Suppressor macrophage treated with lipopolysaccharide for 4 hours (primary cell): Measurements from ENCODE around the gene MDH1.
"Not testable (repeated sequence)": the region's sequence is repeated elsewhere in the genome, so short reads cannot be mapped to it uniquely, and the experiment has no call there.

Source experiments
- DNase-seq: peaks from one replicate; pipeline ENCODE4 v3.0.0-alpha.2; 2020

Gene MDH1

GRCh38 chr2:63588385-63589147 is at the start of gene MDH1, which contains the start of gene WDPCP:
Gene MDH1 (plus strand): TSS chr2:63588963. CDS start chr2:63589044, 81 bp downstream.
Gene WDPCP (minus strand): TSS chr2:63588477. CDS start chr2:63588271, 206 bp downstream.
- peak; percentile 98 for DNase-seq

- DNase-seq: no peak
These were observed 49.2 kb upstream of the MDH1 start for GRCh38 chr2:63539416-63540162.

DNA sequence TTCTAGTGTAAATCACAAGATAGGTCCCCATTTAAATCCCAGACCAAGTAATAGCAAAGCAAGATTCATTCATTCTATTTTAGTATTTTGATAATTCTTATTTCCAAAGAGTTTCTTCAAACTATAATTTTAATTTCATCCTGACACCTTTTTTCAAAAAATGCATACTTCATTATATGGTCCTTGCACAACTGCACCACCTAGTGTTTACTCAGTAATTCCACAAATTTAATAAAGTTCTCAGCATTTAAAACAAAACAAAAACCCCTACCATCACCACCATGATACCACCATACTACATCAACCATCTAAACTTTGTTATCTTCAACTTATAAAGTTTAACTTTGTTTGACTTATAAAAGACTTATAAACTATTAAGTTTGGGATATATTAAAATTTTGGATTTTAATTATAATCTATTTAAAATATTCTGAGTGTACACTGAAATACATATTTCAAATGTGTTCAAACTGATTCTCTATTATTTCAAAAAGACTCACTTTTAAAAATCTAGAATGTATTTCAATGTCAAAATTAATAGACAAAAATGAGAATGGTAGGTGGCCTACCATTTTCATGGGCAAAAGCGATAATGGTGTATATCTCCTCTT is 44.6 kb upstream of the MDH1 start:
- peak; percentile 16 for DNase-seq

DNA sequence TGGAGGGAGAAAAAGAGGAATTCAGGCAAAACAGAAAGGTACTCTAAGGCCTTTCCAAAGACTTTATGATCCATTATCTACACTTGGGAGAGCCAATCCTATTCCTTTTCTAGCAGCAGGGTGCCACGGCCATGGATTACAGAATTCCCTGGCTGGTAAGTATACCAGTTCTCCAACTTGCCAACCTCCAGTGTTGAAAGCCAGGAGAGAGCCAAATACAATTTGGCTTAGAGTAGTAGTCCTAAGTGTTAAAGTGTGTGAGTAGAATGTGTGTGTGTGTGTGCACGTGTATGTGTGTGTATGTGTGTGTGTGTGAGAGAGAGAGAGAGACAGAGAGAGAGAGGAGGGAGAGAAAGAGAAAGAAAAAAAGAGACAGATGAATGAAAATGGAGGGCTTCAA is 43.7 kb upstream of the MDH1 start:
- DNase-seq: no peak

DNA sequence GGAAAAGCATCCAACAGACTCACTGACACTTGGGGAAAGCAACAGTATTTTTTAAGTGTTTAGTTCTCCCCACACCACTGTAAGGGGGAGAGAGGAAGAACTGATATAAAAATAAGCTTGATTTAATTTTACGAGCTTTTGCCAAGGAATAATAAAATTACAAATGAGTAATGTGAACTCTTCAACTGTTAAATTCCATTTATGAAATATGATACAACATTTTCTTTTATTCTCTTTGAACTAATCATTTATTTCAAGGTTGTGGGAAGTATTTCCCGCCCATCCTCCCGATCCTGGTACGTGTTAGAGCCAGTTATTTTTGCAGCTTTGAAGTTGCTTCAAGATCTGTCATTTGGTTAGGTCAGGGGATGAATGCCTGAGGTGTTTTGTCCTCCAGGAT is 35.7 kb upstream of the MDH1 start:
- no peak for DNase-seq

DNA sequence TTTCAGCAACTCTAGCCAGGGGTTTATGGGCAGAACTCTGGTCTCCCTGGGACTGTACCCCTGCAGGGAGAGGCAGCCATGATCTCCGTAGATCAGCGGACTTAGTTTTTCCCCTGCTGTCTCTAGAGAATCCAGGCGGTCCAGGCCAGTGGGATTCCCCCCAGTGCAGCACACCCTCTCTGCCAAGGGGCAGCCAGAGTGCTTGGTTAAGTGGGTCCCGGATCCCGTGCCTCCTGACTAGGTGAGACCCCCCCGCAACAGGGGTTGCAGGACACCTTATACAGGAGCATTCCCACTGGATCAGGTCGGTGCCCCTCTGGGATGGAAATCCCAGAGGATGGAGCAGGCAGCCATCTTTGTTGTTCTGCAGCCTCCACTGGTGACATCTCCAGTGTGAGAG is 33.5 kb upstream of the MDH1 start:
- no peak for DNase-seq

GRCh38 chr2:63555931-63556330 is 32.8 kb upstream of the MDH1 start:
- no peak for DNase-seq

DNA sequence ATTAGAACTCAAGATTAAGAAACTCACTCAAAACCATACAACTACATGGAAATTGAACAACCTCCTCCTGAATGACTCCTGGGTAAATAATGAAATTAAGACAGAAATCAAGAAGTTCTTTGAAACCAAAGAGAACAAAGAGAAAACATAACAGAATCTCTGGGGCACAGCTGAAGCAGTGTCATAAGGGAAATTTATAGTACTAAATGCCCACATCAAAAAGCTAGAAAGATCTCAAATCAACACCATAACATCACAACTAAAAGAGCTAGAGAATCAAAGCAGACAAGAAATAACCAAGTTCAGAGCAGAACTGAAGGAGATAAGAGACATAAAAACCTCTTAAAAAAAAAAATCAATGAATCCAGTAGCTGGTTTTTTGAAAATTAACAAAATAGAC is 30.9 kb upstream of the MDH1 start:
- DNase-seq: not testable (repeated sequence)

DNA sequence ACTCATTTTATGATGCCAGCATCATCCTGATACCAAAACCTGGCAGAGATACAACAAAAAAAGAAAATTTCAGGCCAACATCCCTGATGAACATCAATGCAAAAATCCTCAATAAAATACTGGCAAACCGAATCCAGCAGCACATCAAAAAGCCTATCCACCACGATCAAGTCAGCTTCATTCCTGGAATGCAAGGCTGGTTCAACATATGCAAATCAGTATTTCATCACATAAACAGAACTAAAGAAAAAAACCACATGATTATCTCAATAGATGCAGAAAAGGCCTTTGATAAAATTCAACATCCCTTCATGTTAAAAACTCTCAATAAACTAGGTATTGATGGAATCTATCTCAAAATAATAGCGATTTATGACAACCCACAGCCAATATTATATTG is 29.8 kb upstream of the MDH1 start:
- DNase-seq: not testable (repeated sequence)

GRCh38 chr2:63562751-63563150 is 26.0 kb upstream of the MDH1 start:
- DNase-seq: no peak

DNA sequence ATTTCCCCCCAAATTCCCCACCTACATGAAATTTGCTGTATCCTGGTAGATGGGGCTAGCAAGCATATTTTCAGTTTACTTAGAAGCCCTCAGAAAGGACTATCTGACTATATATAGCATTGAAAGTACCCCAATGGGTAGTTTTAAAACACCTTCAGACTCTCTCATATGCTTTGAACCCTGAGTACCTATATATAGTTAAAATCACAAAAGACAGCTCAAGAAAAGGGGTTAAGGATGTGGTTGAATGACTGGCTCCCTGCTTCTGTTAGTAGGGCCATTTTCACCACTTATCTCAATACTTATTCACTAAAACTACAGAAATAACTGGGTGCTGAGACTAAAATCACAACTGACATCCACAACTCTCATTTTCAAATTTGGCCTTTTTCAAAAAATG is 19.0 kb upstream of the MDH1 start:
- DNase-seq: no peak

DNA sequence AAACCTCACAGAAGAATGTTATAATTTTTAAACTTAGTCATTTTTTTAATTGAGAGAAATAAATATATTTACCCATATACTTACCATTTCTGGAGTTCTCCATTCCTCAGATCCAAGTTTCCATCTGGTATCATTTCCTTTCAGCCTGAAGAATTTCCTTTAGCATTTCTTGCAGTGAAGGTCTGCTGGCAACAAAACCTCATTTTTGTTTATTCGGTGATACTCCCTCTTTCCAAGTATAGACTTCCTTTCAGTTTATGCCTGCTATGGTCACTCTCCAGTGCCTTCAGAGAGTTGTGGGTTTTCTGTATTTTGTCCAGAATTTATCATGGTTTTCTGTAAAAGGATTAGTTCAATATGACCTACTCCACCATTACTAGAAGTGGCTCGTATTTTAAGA is 17.5 kb upstream of the MDH1 start:
- no peak for DNase-seq

DNA sequence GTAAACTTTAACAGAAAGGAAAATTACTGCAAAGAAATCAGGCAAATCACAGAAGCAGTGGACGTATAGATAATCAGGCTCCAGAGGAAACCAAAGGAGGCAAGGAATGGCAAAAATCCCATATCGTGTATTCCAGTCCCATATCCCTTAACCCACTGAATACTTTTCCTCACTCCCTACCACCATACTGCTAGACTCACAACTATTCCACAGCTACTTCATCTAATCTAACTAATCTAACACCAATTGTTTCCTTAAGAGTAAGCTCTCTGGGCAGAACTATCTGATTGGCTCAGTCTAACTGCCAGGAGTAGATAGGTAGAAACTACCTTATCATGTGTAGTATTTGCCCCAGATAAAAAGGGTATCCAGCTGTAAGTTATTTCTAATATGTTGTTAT is 16.8 kb upstream of the MDH1 start:
- no peak for DNase-seq

GRCh38 chr2:63573026-63573425 is 15.7 kb upstream of the MDH1 start:
- DNase-seq: not testable (repeated sequence)

DNA sequence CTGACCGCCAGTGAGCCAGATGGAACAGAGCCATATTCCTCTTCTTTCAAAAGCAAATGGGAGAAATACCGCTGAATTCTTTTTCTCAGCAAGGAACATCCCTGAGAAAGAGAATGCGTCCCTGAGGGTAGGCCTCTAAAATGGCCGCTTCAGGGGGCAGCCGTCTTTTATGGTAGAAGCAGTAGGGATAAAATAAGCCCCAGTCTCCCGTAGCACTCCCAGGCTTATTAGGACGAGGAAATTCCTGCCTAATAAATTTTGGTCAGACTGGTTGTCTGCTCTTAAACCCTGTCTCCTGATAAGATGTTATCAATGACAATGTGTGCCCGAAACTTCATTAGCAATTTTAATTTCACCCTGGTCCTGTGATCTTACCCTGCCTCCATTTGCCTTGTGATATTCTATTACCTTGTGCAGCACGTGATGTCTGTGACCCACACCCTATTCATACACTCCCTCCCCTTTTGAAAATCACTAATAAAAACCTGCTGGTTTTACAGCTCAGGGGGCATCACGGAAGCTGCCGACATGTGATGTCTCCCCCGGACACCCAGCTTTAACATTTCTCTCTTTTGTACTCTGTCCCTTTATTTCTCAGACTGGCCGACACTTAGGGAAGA is 14.9 kb upstream of the MDH1 start:
- DNase-seq: not testable (repeated sequence)

DNA sequence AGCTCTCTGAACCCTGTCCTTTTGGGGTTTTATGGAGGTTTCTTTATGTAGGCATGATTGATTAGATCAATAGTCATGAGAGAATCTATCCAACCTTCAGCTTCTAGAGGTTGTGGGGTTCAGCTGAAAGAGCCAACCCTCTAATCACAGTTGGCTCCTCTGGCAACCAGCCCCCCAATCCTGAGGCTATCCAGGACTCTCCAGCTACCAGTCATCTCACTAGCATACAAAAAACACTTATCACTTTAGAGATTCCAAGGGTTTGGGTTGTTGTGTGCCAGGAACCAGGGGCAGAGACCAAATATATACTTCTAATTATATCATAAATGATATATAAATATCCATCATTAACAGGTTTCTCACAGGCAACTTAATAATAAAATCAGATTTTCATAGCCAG is 12.2 kb upstream of the MDH1 start:
- DNase-seq: no peak

DNA sequence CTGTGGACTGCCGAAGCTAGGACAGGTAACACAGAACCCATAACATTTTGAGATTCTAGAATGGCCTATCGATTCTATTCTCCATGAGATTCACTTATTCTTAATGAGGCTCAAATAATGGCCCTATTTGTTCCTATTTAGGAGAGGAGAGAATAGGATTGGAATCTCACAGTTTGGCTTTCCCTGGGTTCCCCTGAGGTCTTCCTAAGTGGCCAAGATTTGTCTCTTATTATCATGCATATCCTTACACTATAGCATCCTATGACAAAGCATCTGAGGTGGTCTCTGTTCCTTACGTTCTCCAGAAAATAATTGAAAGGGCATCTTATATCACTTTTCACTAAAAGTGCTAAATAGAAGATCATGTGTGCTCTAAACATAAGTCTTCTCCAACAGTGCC is 10.0 kb upstream of the MDH1 start:
- no peak for DNase-seq

GRCh38 chr2:63580651-63581297 is 8.0 kb upstream of the MDH1 start:
- no peak for DNase-seq

DNA sequence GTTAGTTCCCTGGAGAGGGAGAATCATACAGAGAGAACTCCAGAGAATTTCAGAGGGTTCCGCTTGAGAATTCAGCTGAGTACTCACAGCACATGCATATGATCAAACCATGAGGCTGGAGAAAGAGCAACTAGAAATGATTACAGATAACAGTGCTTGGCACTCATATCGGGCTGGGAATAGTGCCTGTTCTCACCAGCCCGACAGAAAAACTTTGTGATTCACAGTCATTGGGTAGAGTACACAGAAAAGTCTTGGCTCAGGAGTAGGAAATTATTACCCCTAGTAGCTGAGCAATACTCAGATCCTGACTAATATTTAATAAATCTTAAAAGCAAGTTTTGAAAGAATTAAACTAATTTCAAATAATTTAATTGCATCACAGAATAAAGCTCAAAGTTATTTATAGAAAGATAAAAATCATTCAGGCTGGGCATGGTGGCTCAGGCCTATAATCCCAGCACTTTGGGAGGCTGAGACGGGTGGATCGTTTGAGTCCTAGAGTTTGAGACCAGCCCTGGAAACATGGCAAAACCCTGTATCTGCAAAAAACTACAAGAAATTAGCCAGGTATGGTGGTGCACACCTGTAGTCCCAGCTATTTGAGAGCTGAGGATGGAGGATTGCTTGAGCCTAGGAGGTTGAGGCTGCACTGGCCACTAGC is 7.3 kb upstream of the MDH1 start:
- no peak for DNase-seq

- DNase-seq: no peak
These were observed 5.9 kb upstream of the MDH1 start for GRCh38 chr2:63582873-63583272.

DNA sequence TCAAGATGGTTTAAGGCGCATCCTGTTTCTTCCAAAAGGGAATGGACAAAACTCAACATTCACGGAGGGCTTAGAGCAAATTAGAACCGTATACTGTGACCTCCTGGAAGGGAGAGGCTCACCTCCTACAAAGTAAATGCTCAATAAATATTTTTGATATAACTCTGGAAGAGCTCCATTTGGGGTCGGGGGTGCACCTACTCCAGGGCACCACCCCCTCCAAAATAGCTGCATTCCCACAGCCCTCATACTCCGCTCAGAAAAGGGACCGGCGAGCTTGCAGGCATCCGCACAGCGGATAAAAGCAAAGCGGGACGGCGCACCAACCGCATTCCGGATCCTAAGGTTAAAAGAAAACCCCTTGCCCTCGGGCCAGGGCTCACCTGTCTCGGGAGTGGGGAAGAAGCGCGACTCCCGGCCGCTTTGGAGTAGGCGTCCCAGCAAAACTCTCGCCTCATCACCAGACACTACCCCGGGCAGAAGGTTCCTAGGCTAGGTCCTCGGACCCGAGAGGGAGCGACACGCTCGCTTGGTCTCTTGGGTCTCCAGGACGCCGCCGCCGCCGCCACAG is 864 bp upstream of the MDH1 start:
- DNase-seq: no peak
